Loucy (cell line): ENCODE data around the gene OBP2A.

ENCODE experiments used
- H2AFZ ChIP-seq: fragments of 200-600 bp; sonication (generic); 2 replicates; pipeline ENCODE4 v1.6.0; 2016; ENCODE audit warnings: antibody characterized with exemption, mild to moderate bottlenecking, low read length, moderate library complexity
- H3F3A ChIP-seq: fragments of 200-600 bp; 2 replicates; pipeline ENCODE4 v1.6.0; 2016; ENCODE audit warnings: antibody characterized with exemption, low read depth, mild to moderate bottlenecking
- H3K27me3 ChIP-seq: fragments of 200-600 bp; sonication (generic); 2 replicates; pipeline ENCODE4 v1.6.1; 2014; ENCODE audit warnings: low read length, mild to moderate bottlenecking; ENCODE audit not compliant: insufficient read depth, poor library complexity, severe bottlenecking
- H3K36me3 ChIP-seq: fragments of 200-600 bp; sonication (generic); 2 replicates; pipeline ENCODE4 v1.6.1; 2016; ENCODE audit warnings: low read length; ENCODE audit not compliant: insufficient read depth
- H3K4me1 ChIP-seq: fragments of 200-600 bp; sonication (generic); 2 replicates; pipeline ENCODE4 v1.5.1; 2014; ENCODE audit warnings: low read length, mild to moderate bottlenecking; ENCODE audit not compliant: insufficient read depth, poor library complexity, severe bottlenecking
- H3K4me2 ChIP-seq: fragments of 200-600 bp; sonication (generic); 2 replicates; pipeline ENCODE4 v1.6.0; 2014; ENCODE audit warnings: antibody characterized with exemption, low read length, low read depth, mild to moderate bottlenecking; ENCODE audit not compliant: poor library complexity, severe bottlenecking
- H3K4me3 ChIP-seq: fragments of 200-600 bp; sonication (generic); 2 replicates; pipeline ENCODE4 v1.5.1; 2014; ENCODE audit warnings: low read length, mild to moderate bottlenecking, mixed read lengths; ENCODE audit not compliant: poor library complexity, severe bottlenecking
- H3K79me2 ChIP-seq: fragments of 200-600 bp; sonication (generic); 2 replicates; pipeline ENCODE4 v1.6.1; 2014; ENCODE audit warnings: low read length; ENCODE audit not compliant: insufficient read depth
- H3K9ac ChIP-seq: fragments of 200-600 bp; sonication (generic); 2 replicates; pipeline ENCODE4 v1.6.0; 2014; ENCODE audit warnings: mild to moderate bottlenecking, low read depth, low read length, moderate library complexity; ENCODE audit not compliant: poor library complexity, severe bottlenecking
- H3K9me2 ChIP-seq: fragments of 200-600 bp; sonication (generic); replicated peaks from 2 replicates; pipeline ENCODE4 v1.6.1; 2016; ENCODE audit warnings: low read depth, low read length, mixed read lengths
- H3K9me3 ChIP-seq: fragments of 200-600 bp; sonication (generic); 2 replicates; pipeline ENCODE4 v1.6.1; 2014; ENCODE audit warnings: mild to moderate bottlenecking, antibody characterized with exemption, low read length, low read depth; ENCODE audit not compliant: insufficient read depth
- H4K20me1 ChIP-seq: fragments of 200-600 bp; sonication (generic); 2 replicates; pipeline ENCODE4 v1.6.0; 2014; ENCODE audit warnings: antibody characterized with exemption, low read length, mild to moderate bottlenecking; ENCODE audit not compliant: insufficient read depth, poor library complexity, severe bottlenecking
- EZH2phosphoT487 ChIP-seq: fragments of 200-600 bp; IDR thresholded peaks from 2 replicates; pipeline ENCODE4 v1.6.1; 2018; ENCODE audit warnings: antibody characterized with exemption, mild to moderate bottlenecking, moderate library complexity, borderline replicate concordance
- TF ChIP-seq, protein P1 (sequence below): fragments of 200-600 bp; sonication (generic); conservative IDR thresholded peaks from 2 replicates; pipeline ENCODE4 v1.5.1; 2014; ENCODE audit warnings: mild to moderate bottlenecking, antibody characterized with exemption, low read length

Gene OBP2A

DNA sequence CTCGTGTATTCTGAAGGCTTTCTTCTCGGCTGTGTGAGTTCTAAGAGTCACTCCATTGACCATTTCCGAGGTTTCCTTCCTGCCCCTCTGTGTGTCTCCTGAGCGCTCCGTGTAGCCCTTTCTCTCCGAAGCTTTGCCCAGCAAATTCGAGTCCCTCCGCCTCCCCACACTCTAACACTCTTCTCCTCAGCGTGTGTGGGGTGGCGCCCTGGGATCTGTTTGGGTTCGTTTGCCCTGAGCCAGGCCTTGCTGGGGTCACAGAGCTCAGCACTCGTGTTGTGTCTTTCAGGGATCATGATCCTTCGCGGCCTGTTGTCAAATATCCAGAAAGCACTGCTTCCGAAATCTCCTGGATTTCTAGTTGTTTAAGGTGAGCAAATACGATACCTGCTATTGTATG, 10.0 kb downstream of the OBP2A start:
- Histone ChIP-seq H3F3A (no peaks in the 10 kb centered on the region), H2AFZ (no peak overlapping the region), H3K9me3 (peaks cover 10% of the 10 kb centered on the region; the same call in 1 of the 2 replicates), H3K79me2 (no peaks in the 10 kb centered on the region), H3K9me2 (no peaks in the 10 kb centered on the region), H3K27me3 (no peaks in the 10 kb centered on the region), H4K20me1 (no peaks in the 10 kb centered on the region), H3K4me2 (no peak overlapping the region), H3K36me3 (no peaks in the 10 kb centered on the region), H3K4me1 (no peaks in the 10 kb centered on the region), H3K9ac (no peak overlapping the region), H3K4me3 (no peak overlapping the region)
- TF ChIP-seq, protein P1, sequence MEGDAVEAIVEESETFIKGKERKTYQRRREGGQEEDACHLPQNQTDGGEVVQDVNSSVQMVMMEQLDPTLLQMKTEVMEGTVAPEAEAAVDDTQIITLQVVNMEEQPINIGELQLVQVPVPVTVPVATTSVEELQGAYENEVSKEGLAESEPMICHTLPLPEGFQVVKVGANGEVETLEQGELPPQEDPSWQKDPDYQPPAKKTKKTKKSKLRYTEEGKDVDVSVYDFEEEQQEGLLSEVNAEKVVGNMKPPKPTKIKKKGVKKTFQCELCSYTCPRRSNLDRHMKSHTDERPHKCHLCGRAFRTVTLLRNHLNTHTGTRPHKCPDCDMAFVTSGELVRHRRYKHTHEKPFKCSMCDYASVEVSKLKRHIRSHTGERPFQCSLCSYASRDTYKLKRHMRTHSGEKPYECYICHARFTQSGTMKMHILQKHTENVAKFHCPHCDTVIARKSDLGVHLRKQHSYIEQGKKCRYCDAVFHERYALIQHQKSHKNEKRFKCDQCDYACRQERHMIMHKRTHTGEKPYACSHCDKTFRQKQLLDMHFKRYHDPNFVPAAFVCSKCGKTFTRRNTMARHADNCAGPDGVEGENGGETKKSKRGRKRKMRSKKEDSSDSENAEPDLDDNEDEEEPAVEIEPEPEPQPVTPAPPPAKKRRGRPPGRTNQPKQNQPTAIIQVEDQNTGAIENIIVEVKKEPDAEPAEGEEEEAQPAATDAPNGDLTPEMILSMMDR: no peak
- TF ChIP-seq EZH2phosphoT487: no peak

GRCh38 chr9:135559606-135560005, 13.7 kb downstream of the OBP2A start:
- H3F3A ChIP-seq: no peaks in the 10 kb centered on the region

DNA sequence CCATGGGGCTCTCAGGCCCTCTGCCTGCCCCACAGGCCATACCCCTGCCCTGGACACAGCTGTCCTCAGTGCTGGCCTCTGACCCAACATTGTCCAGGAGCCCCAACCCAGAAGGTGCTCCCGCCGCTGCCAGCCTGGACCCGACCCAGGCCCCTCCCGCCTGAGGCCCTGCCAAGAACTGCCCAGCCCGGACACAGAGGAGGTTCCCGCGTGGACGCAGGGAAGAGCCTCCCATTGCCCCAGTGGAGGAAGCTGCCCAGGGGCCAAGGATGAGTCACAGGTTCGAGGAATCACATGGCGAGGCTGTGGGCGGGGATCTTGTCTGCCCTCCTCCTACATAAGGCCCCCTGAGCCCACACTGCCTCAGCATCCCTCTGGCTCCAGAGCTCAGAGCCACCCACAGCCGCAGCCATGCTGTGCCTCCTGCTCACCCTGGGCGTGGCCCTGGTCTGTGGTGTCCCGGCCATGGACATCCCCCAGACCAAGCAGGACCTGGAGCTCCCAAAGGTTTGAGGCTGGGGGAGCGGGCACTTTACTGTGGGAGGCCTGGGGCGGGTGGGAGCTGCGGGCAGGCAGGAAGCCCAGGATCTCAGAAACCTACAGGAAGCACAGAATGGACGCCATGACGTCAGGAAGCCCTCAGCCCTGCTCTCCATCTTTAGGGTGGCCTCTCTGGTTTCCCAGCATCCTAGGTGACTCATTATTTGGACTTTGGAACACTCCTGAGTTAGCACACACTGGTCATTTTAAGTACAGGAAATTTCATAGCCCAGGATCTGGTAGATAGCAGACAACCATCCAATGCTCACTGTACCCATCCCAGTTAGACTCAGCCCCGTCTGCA, 15.7 kb downstream of the OBP2A start, which contains the start of gene PAEP:
Gene PAEP (plus strand): TSS at position 366 of the 844 bp plus-strand sequence.
- Histone ChIP-seq H3K27me3 (no peaks in the 10 kb centered on the region), H3K79me2 (no peaks in the 10 kb centered on the region), H3F3A (no peaks in the 10 kb centered on the region), H3K4me1 (no peaks in the 10 kb centered on the region), H3K4me2 (no peak within 1 kb of the TSS), H4K20me1 (no peaks in the 10 kb centered on the region), H3K9ac (no peak within 1 kb of the TSS), H2AFZ (no peak within 1 kb of the TSS), H3K9me3 (peaks cover 2% of the 10 kb centered on the region; the same call in 1 of the 2 replicates), H3K9me2 (no peaks in the 10 kb centered on the region), H3K36me3 (no peaks in the 10 kb centered on the region), H3K4me3 (no peak within 1 kb of the TSS)
- no peak for TF ChIP-seq EZH2phosphoT487
- TF ChIP-seq, protein P1: no peak

More at GRCh38 chr9:135559606-135560005, 13.7 kb downstream of the OBP2A start:
- Histone ChIP-seq H3K4me2 (no peak overlapping the region), H3K79me2 (no peaks in the 10 kb centered on the region), H3K9me2 (no peaks in the 10 kb centered on the region), H3K4me3 (no peak overlapping the region), H3K9ac (no peak overlapping the region), H4K20me1 (no peaks in the 10 kb centered on the region), H3K36me3 (no peaks in the 10 kb centered on the region), H2AFZ (no peak overlapping the region), H3K9me3 (peaks cover 5% of the 10 kb centered on the region; the same call in 1 of the 2 replicates), H3K27me3 (no peaks in the 10 kb centered on the region), H3K4me1 (no peaks in the 10 kb centered on the region)
- TF ChIP-seq, protein P1: no peak
- TF ChIP-seq EZH2phosphoT487: no peak
